TTC549 (cell line): ENCODE results near the gene CELF3.

ENCODE experiments used
- FAIRE-seq: peaks from 2 replicates; lab custom pipeline; 2012; peaks lifted over from hg19 to GRCh38; lab: Jason Lieb, UNC

The CELF3 gene

DNA sequence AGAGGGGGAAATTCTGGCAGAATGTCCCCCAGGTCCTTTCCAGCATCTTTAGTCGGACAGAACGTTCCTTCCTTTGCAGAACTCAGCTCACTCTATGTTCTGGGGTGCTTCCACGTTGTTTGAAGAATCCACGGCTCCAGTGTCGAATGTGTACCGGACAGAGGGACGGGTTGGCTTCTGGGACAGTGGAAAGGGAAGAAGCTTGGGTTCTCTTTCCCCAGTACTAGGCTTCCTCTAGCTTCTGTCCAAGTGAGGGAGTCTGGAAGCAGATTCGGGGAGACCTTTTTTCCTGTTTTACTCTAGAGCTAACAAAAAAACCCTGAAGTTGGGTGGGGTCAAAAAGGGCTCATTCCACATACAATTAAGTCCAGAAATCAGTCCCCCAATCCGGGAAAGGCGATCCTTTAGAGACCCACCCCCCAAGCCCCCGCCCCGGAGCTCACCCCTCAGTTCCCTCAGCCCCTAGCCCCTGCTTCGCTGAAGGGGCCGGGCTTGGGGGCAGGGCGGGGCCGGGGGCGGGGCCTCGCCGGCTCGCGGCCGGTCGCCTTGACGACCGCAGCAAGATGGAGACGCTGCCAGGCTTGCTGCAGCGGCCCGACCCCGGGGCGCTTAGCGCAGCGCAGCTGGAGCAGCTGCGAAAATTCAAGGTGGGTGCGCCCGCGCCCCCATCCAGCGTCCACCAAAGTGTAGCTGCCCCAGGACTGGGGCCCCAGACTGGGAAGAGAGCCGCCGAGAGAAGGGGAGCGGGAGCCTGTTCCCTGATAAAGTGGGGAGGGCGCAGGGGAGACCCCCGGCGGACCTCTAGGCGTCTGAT, 4.6 kb upstream of the CELF3 start, which contains the start of gene RIIAD1:
Gene RIIAD1, plus strand, starts transcription at position 549 of the 814 bp plus-strand sequence. Its CDS starts 15 bp downstream, at position 564.
- no peak for FAIRE-seq

DNA sequence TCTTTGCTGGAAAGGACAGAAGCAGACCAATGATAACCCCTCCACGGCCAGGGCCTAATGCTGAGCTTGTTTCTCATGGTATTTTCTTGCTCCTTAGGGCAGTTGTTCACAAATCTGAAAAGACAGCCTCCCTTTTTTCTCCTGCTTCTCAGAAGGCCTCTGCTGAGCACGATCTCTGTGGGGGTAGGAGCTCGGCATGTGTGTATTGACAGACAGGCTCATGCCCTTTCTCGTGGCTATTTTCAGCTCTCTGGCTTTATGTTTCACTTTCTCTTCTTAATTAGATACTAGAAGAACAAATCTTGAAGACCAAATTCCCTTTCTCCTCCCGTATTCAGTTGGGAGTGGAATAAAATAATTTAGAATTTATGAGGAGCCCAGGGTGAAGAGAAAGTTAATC, 4.0 kb upstream of the CELF3 start:
- FAIRE-seq, result no peak

DNA sequence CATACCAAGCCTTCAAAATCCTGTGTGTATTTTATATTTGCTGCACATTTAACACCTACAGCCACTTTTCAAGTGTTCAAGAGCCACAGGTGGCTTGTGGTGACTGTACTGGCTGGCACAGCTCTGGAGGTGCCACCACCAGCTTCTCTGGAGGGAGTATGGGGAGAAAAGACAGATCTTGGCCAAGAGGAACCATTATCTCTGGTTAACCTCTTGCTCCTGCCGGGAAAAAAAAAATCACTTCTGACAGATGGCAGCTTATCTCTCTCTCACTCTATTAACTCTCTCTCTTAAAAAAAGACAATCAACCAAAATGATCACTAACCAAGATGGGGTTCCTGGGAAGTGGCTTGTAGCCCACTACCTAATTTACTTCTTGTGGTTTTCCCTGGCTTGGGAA, 3.5 kb upstream of the CELF3 start:
- no peak for FAIRE-seq

DNA sequence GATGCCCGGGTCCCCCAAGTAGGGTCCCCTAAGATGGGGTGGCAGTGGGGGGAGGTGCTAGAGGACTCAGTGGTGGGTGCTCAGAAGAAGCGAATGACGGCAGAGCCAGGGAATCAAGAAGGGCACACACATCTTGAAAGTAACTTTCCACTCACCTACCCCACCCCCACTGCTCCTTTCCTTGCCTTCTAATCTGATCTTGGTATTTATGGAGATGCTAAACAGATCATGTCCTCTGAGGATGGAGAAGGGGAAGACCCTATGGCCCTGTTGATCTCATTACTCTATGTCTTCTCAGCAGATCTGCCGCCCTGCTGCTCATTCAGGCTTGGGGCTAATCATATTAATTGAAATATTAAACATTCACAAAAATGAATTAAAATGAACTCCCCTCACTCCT, 2.1 kb upstream of the CELF3 start:
- FAIRE-seq, result no peak

DNA sequence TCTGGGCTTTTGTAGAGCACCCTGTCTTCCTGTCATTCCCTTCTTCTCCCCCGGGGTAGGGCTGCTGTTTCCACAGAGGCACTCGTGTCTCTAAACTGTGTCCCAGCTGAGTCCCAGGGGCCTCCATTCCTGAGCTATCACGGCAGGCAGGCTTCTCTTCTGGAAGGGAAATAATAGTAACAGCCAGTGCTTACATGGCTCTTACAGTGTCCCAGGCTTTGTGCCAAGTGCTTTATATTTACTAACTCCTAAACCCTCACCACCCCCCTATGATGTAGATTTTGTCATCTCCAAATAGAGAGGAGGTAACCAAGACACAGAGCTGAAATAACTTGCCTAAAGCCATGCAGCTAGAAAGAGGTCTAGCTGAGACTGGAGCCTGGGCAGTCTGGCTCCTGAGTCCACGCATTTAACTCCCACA, 1.4 kb upstream of the CELF3 start:
- no peak for FAIRE-seq

DNA sequence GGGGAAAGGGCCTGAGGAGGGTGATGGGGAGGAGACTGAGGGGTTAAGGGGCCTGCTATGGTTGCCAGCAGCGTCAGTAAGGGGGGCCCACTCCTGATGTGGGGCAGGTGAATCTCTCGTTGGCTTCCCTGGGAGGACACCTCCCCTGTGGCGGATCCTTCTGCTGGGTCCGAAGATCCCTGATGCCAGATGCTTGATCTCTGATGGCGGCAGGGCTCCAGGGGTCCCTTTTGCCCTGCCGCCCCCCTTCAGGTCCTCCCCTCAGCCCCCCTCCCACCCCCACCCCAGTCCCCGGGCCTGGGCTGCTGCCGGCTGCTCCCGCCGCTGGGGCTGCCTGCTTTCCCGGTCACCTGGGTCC, 219 bp downstream of the CELF3 start:
- FAIRE-seq, result no peak

DNA sequence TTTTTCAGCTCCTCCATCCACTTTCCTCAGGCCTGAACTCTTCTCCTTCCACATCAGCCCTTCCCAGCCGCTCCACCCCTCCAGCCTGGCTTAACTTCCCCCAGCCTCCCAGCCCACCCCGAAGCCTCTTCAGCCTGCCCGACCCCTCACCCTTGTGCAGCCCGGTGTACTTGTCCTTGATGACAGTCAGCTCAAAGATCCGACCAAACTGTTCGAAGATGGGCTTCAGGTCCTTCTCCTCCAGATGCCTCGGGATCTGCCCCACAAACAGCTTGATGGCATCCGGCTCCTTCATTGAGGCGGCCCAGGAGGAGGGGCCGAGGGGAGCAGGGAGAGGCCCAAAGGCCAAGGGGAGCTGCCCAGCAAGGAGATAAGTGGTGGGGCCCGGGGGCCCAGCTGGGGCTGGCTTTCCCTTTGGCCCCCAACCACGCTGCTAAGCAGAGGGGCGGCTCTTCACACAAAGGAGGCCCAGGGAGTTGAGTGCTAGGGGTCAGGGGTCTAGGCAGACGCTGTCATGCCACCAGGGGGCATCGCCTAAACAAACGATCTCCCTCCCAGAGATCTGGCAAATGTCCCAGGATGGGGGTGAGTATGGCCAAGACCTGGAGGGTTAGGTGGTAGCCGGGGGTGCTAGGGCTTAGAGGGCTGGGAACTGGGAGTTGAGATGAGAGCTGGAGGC, 738 bp downstream of the CELF3 start:
- no peak for FAIRE-seq

DNA sequence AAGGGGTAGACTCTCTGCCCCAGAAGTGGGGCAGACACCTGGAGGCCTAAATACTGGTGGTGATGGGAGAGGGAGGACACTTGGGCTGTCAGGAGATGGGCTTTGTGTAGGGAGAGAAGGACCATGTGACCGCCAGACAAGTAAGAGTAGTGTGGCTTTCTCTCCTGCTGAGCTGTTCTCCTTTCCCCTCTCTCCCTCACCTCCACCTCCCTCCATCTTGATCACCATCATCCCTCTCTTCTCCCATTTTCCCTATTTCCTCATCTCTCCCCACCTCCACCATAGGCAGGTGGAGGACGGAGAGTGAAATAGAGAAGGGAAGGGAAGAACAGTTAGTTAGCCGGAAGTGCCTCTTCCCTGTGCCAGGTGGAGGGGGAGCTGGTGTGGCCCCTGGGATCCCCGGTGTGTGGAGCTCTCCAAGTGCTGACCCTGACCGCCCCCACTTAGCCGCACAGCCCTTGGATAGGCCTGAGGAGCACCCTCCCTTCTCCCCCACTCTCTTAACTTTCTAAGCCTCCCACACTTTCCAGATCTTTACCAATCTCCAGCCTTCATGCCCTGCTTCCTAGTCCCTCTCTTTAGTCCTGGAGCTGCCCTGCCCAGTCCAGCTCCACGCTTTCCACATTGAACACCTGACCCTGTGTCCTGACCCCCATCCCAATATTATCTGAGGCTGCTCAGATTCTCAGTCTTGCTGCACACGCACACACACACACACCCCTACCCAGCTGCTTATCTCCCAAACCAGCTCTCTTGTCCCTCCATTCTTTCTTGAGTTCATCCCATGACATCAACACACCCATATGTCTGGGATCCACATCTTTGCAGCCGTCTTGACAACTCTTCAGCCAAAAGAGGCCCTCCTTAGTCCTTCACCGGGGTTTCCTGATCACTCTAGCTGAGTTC, 1.5 kb downstream of the CELF3 start:
- FAIRE-seq, result no peak

DNA sequence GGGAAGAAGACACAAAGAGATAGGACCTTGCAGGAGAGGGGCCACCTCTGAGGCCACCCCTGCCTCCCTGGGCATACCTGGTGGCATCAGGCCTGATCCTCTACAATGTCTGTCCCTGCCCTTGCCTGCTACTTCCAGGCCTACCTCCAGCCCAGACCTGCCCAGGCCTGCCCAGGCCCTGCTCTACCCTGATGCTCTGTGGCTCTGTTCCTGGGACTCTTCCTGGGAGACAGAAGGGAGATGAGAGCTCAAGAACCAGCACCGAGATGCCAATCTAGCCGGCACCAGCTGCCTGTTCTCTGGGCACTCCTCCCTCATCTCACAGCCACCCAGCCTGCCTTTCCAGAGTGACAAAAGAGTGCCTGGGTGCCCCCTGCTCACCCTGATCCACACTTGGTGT, 2.7 kb downstream of the CELF3 start:
- FAIRE-seq, result no peak

DNA sequence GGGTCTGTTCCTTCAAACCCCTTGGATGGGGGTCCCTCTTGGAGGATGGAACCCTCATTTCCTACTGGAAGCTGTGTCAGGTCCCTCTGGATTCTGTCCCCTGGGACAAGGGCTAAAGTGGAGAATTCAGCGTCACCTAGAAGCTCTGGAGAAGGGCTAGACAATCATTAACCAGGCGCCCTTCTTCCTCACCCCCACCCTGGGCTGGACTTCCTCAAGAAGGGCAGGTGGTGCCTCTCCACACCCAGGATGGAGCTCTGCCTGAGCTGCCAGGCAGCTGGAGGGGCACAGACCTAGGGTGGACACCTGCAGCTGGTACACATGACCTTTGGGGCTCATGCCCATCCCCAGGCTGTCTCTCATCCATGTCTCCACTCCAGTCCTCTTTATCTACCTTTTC, 3.6 kb downstream of the CELF3 start:
- FAIRE-seq, result no peak

DNA sequence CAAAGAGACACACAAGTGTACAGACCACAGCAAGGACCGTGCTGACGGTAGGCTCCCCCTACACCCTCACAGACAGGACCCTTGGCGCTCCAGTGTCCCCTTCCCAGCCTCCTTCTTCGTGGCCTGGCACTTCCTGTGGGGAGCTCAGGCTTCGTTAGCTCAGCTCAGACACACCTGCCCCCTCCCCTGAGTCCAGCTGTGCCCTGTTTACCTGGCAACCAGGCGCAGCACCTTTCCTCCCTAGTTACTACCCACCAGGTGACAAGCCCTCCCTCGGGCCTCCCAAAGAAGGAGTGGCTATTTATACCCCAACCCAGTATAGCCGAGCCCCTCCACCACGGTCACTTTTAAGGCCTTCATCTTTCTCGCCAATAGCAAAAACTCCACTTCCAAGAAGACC, 4.7 kb downstream of the CELF3 start:
- no peak for FAIRE-seq

DNA sequence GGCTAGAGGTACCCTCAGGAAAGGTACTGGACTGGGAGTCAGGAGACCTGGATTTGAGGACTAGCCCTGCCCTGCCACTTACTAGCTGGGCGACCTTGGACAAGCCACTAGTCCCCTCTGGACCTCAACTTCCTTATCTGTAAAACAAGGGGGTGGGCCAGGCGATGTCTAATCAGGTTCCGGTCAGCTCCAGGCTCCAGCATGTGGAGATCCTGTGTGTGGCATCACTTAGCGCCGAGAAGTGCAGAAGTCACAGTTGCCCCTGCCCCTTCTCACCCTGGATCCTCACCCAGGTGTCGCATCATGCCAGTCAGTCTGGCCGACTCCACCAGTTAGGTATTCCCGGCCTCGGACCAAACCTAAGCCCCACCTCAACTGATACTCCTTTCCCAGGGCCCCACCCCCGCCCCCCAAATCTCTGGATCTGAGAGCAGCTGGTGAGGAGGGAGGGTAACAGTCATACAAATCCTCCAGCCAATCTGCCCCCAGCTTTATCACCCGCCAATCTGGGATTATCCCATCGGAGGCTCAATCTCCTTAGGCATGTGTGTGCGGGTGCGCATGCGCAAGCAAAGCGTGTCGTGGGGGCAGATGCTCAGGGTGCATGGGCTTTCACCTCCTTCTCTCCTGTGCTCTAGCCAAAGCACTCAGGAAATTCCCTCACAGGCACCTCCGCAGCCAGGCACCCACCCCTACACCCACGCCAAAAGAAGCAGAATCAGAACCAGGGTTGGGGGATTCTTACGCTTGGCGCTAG, 5.4 kb downstream of the CELF3 start:
- FAIRE-seq, result no peak

DNA sequence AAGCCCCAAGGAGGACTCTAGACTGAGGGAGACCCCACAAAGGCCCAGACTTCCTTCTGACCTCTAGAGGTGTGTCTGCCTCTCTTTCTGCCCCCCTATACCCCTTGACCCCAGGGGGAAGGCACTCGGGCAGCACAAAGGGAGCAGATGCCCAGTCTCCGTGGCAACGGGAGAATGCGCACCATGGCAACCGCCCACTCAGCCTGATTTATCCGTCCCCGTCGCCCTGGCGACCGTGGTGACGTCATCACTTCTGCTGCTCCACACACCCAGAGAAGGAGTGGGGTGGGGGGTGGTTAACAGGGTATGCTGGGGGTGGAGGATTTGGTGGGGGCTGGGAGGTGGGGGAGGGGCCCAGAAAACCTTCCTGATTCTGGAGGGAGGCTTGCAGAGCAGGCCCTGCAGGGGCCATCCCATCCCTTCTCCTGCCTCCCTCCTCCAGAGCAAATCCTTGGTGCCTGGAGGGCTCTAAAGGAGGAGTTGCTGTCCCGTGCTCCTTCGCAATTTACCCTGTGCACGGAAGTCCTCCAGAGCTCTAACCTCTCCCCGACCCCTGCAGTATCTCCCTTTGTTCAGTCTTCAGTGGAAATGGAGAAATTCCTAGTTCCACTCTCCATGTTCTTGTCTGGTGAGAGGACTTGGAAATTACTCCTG, 6.3 kb downstream of the CELF3 start:
- no peak for FAIRE-seq

DNA sequence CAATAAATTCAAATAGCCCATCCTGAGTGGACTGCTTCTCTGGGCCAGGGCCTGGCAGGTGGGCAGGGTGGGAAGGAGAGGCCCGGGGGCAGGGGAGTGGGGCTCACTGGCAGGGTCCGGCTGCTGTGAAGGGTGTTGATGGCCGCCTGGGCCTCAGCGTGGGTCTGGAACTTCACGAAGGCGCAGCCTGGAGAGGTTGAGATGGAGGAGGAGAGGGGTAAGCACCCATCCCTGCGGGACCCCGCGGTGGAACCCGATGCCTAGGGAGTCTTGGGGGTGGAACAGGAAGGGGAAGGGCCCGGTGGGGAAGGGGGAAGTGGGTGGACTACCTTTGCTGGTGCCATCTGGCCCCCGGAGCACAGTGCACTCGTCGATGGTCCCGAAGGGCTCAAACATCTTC, 7.7 kb downstream of the CELF3 start:
- no peak for FAIRE-seq

DNA sequence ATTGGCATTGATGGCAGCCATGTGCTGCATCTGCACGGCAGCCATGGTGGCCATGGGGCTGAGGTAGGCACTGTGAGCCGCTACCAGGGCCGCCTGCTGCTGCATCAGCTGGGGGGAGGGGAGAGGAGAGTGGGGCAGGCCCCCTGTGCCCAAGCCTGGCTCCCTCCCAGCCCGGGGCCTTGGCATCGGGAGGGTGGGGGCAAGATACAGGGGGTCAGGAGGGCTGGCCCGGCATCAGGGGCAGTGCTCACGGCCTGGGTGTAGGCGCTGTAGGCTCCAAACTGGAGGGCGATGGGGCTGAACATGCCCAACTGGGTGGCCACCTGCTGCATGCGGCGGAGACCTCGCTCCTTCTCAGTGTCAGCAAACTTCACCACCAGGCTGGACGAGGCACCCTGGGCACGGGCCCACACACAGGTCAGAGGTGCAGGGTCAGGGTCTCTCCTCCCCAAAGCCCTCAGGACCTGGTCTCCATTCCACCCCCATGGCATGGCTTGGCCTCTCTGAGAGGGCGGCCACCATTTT, 9.0 kb downstream of the CELF3 start:
- FAIRE-seq, result no peak

DNA sequence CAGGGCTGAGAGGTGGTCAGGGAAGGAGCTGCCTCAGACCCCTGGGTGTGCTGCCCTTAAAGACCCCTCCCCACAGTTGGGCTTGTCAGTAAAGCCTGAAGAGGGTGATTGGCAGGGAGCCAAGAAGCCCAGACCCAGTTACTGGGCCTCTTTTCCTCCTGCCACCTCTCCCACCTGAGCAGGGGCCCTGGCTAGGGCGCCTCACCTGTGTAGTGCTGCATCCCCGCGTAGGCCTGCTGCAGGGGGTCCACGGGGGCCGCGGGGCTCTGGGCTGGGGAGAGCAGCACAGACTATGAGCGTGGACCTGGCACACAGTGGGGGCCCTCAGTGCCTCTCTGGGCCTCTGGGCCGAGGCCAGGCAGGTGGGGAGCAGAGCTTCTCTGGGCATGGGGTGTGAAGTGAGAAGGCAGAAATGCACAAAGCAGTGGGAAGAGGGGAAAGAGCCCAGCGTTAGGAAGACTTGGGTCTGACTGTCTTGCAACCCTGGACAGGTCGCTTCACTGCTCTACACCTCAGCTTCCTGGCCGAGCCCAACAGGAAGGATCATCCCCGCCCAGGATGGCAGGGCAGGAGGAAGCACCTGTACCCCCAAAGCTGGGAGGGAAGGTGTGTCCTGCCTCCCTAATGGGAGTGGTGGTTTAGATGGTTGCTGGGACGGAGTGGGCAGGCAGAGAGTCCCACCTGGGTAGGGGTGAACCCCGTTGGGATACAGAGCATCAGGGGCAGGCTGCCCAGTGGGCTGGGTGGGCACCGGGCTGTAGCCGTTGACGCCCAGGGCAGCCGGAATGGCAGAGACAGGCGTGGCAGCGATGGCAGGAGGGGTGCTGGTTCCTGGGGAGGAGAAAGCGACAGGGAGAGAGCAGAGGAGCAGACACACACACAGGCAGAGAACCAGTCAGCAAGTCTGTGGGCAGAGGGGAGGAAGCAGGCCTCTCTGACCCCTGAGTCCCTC, 9.9 kb downstream of the CELF3 start:
- FAIRE-seq, result no peak

DNA sequence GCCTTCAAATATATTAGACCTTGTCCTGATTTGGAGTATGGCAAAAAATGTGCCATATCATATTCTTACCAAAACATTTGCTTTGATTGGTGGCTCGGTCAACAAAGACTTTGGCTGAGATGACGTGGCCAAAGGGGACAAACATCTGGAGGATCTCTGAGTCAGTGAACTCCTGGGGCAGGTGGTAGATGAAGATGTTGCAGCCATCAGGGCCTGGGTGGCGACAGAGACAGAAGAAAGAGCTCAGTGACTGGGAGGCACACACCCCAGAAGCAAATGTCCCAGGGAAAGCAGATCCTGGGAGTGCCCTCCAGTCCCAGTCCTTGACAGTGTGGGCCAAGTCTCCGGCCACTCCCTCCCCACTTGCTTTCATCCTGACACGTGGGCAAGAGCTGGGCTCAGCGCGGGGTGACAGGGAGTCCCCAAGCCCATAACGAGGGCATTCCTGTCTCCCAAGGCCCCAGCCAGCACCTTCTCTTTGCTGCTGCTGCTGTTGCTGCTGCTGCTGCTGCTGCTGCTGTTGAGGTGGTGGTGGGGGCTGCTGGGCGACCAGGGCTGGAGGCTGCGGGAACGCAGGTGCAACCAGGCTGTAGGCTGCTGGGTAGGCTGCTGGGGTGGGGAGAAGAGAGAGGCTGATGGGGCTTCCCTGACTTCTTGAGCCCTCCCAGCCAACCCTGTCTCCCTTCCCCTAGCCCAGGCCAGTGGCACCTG, 10.7 kb downstream of the CELF3 start:
- FAIRE-seq, result no peak

DNA sequence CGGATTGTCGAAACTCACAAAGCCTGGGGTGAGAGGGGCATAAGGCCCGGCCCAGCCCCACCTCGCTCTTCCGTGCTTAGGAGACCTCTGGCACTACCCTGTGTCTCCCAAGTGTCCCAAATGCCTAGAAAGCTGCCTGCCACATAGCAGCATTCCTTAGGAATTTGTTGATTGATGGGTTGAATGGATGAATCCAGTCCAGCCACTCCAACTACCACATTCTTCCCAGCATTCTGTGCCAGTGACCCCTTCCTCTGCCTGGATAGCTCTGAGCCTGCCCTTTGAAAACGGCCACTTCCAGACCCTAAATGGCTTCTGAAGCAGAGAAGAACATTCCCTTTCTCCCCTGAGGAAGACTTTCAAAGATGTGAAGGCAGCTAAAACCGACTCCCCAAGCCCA, 11.5 kb downstream of the CELF3 start:
- no peak for FAIRE-seq

DNA sequence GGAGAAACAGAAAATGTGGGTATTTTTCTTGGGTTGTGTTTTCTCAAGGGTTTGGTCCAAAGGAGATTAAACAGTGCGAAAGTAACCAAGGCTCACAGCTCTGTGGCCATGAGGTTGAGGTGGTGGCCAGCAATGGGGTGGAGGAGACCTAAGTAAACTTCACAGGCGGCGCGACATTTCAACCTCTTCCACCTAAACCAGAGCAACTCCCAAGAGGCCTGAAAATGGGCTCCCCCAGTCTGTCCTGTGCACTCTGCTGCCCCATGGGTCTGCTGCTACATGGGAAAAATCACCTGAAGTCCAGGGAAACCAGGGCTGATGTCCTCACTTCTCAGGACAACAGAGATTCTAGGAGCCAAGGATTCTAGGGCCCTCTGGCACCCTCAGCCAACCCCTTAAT, 12.4 kb downstream of the CELF3 start:
- FAIRE-seq, result no peak

DNA sequence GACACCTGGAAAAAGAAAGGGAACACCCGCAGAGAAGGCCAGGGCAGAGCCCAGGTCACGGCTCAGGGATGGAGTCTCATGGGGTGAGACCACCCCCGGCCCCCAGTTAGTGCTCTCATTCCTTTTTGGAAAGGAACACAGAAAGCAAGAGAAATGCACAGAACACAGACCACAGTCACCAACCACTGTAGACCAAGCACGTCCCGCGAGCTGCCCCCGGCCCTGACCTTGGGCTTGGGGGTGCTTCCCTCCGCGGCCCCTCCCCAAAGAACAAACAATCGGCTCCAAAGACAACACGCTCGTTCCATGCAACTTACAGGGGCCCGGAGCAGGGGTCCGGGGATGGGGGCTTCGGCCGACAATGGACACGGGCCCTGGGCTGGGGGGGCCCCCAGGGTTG, 12.8 kb downstream of the CELF3 start:
- FAIRE-seq, result no peak
